HFFc6 (cell line): ENCODE results near the gene AMACR. TPM values are rescaled to one million over a fixed set of nuclear protein-coding genes. Genes with fewer than 3 reads are reported as not detected.

Experiments used
- DNase-seq: peaks from one replicate; pipeline ENCODE4 v3.0.0-alpha.2; 2018
- H3K27ac Mint-ChIP-seq: 2 replicates; pipeline ENCODE4 v1.8.0; 2020; ENCODE audit warnings: mild to moderate bottlenecking, mixed read lengths
- H3K27me3 Mint-ChIP-seq: 2 replicates; pipeline ENCODE4 v1.8.0; 2021; ENCODE audit warnings: mild to moderate bottlenecking, moderate library complexity, mixed read lengths; ENCODE audit not compliant: insufficient read depth
- H3K36me3 Mint-ChIP-seq: 2 replicates; pipeline ENCODE4 v1.8.0; 2021; ENCODE audit warnings: low read depth, mixed read lengths
- H3K4me1 Mint-ChIP-seq: 2 replicates; pipeline ENCODE4 v1.8.0; 2020; ENCODE audit warnings: low read depth, mixed read lengths
- H3K4me3 Mint-ChIP-seq: 2 replicates; pipeline ENCODE4 v1.8.0; 2020; ENCODE audit warnings: mild to moderate bottlenecking, moderate library complexity, mixed read lengths
- H3K9me3 Mint-ChIP-seq: 2 replicates; pipeline ENCODE4 v1.8.0; 2020; ENCODE audit warnings: mild to moderate bottlenecking, mixed read lengths
- CTCF ChIP-seq: fragments of 200-600 bp; sonication (generic); IDR thresholded peaks from 2 replicates; pipeline ENCODE4 v1.5.0; 2021; ENCODE audit warnings: antibody characterized with exemption, mild to moderate bottlenecking
- total RNA-seq, 6 experiments: library from RNA; stranded (reverse); fragmentation: NEBNext Ultra II Directional; extraction: Animal tissue kit (Norgen Biotek cat#: 25700); gene quantifications; 2 replicates in 1 of 6; 3 replicates in 5 of 6; pipeline ENCODE4 v1.2.3, GENCODE V29; 2021

Gene AMACR
- total RNA-seq, 6 experiments from 2014 or later = 8.1 to 16.8 (median 8.9) TPM

- Mint-ChIP-seq H3K27me3 (no peaks in the 10 kb centered on the region; the same call in none of the 2 replicates), H3K36me3 (peaks cover 4% of the 10 kb centered on the region), H3K9me3 (no peaks in the 10 kb centered on the region), H3K27ac (no peak overlapping the region), H3K4me3 (no peak overlapping the region), H3K4me1 (peaks cover 14% of the 10 kb centered on the region)
- DNase-seq = no peak
- TF ChIP-seq CTCF = no peak
These were observed 32.6 kb upstream of the AMACR start for GRCh38 chr5:34040472-34040871.

- Mint-ChIP-seq H3K4me3 (no peak overlapping the region), H3K27ac (no peak overlapping the region), H3K4me1 (peaks cover 7% of the 10 kb centered on the region), H3K27me3 (no peaks in the 10 kb centered on the region; the same call in none of the 2 replicates), H3K36me3 (peaks cover 4% of the 10 kb centered on the region), H3K9me3 (no peaks in the 10 kb centered on the region)
- TF ChIP-seq CTCF = no peak
- no peak for DNase-seq
These were observed 31.7 kb upstream of the AMACR start for GRCh38 chr5:34039398-34040157.

GRCh38 chr5:34038838-34039237, 31.0 kb upstream of the AMACR start:
- no peaks in the 10 kb centered on the region; the same call in none of the 2 replicates for H3K27me3 Mint-ChIP-seq
- no peak overlapping the region for H3K4me3 Mint-ChIP-seq
- no peaks in the 10 kb centered on the region for H3K9me3 Mint-ChIP-seq
- DNase-seq = no peak
- H3K36me3 Mint-ChIP-seq = peaks cover 4% of the 10 kb centered on the region
- peaks cover 7% of the 10 kb centered on the region; the same call in 1 of the 2 replicates for H3K4me1 Mint-ChIP-seq
- no peak for TF ChIP-seq CTCF
- no peak overlapping the region for H3K27ac Mint-ChIP-seq

- Mint-ChIP-seq H3K36me3 (peaks cover 4% of the 10 kb centered on the region), H3K4me1 (peaks cover 7% of the 10 kb centered on the region; the same call in 1 of the 2 replicates), H3K27me3 (no peaks in the 10 kb centered on the region; the same call in none of the 2 replicates), H3K9me3 (no peaks in the 10 kb centered on the region), H3K27ac (no peak overlapping the region), H3K4me3 (no peak overlapping the region)
- TF ChIP-seq CTCF = no peak
- DNase-seq = no peak
These were observed 30.5 kb upstream of the AMACR start for GRCh38 chr5:34038390-34038789.

- Mint-ChIP-seq H3K9me3 (no peaks in the 10 kb centered on the region), H3K27ac (no peak overlapping the region), H3K36me3 (peaks cover 4% of the 10 kb centered on the region), H3K27me3 (no peaks in the 10 kb centered on the region; the same call in none of the 2 replicates), H3K4me3 (no peak overlapping the region), H3K4me1 (peaks cover 7% of the 10 kb centered on the region; the same call in 1 of the 2 replicates)
- no peak for TF ChIP-seq CTCF
- DNase-seq = no peak
These were observed 29.9 kb upstream of the AMACR start for GRCh38 chr5:34037726-34038125.
